T-helper 17 cell (primary cell): ENCODE results near the gene ITPR1. TPM values are rescaled to one million over a fixed set of nuclear protein-coding genes. Genes with fewer than 3 reads are reported as not detected.

Source experiments
- ATAC-seq: fragments of 150-1000 bp; cut with Tn5 transposase; 2 replicates; pipeline ENCODE4 v1.10.0; 2021; ENCODE audit warnings: mild to moderate bottlenecking, moderate library complexity
- DNase-seq, 3 donors: peaks; one replicate each; pipeline versions ENCODE4 v3.0.0 to v3.0.0-alpha.2; 2020 to 2021
- H3K9me3 ChIP-seq: one replicate; pipeline ENCODE4 v1.7.0; 2013; ENCODE audit warnings: low read length, mild to moderate bottlenecking; ENCODE audit not compliant: control insufficient read depth, poor library complexity, severe bottlenecking
- H3K27ac Mint-ChIP-seq: one replicate; pipeline ENCODE4 v1.8.0; 2022; ENCODE audit warnings: mild to moderate bottlenecking, moderate library complexity, mixed read lengths
- H3K27me3 Mint-ChIP-seq: one replicate; pipeline ENCODE4 v1.8.0; 2022; ENCODE audit warnings: mixed read lengths
- H3K36me3 Mint-ChIP-seq: one replicate; pipeline ENCODE4 v1.8.0; 2022; ENCODE audit warnings: low read depth, mixed read lengths
- H3K4me1 Mint-ChIP-seq: one replicate; pipeline ENCODE4 v1.8.0; 2022; ENCODE audit warnings: mild to moderate bottlenecking, mixed read lengths
- H3K4me3 Mint-ChIP-seq: one replicate; pipeline ENCODE4 v1.8.0; 2022; ENCODE audit warnings: mild to moderate bottlenecking, moderate library complexity, mixed read lengths
- total RNA-seq, 4 donors: library from RNA in 2 of 4; stranded (reverse) in 2 of 4; gene quantifications; one replicate each; pipeline ENCODE4 v1.2.3 and lab custom pipeline; 2022 to 2026

ITPR1 gene
- total RNA-seq, 2 donors from 2014 or later: 92.0 to 102 TPM

DNA sequence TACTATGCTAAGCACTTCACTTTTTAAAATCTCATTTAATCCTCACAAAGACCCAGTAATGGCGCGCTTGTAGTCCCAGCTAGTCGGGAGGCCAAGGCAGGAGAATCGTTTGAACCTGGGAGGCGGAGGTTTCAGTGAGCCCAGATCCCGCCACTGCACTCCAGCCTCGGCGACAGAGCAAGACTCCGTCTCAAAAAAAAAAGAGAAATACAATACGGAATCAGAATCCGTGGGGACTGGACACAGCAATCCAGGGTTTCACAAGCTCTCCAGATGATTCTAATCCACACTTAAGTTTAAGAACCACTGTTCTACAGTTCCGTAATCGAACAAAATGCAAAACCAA, 25.7 kb upstream of the ITPR1 start:
- Mint-ChIP-seq H3K4me1 (peaks cover 9% of the 10 kb centered on the region), H3K27ac (peak overlapping the region; percentile 88), H3K27me3 (no peaks in the 10 kb centered on the region), H3K4me3 (peak overlapping the region; percentile 92), H3K36me3 (no peaks in the 10 kb centered on the region)
- DNase-seq (no peak), ATAC-seq (no peak)
- no peaks in the 10 kb centered on the region for H3K9me3 ChIP-seq

DNA sequence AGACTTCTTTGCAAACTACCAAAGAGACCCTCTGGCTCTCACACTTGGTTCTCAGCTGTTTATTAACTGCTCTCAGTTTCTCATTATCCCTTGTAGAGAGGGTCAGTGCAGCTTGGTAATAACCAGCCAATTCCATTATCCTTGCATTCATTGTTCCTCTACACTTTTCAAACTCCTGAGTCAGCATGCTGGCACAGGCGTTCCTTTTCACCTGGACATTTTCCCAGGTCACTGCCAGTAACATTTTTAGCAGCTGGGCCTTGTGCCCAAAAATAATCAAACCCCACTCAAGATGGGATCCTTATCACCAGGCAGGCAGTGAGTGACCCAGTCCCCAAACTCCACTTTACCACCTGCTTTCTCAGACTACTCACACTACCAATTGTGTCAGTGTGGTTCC, 21.2 kb upstream of the ITPR1 start:
- peaks cover 6% of the 10 kb centered on the region for H3K36me3 Mint-ChIP-seq
- no peak for ATAC-seq
- peaks cover 6% of the 10 kb centered on the region for H3K4me1 Mint-ChIP-seq
- DNase-seq: no peak
- no peak overlapping the region for H3K27ac Mint-ChIP-seq
- H3K9me3 ChIP-seq: no peaks in the 10 kb centered on the region
- peaks cover 13% of the 10 kb centered on the region for H3K27me3 Mint-ChIP-seq
- no peak overlapping the region for H3K4me3 Mint-ChIP-seq

GRCh38 chr3:4472312-4472711, 20.8 kb upstream of the ITPR1 start:
- H3K4me3 Mint-ChIP-seq: no peak overlapping the region
- no peak overlapping the region for H3K27ac Mint-ChIP-seq
- peaks cover 13% of the 10 kb centered on the region for H3K27me3 Mint-ChIP-seq
- H3K9me3 ChIP-seq: no peaks in the 10 kb centered on the region
- no peak for ATAC-seq
- DNase-seq: no peak
- peaks cover 6% of the 10 kb centered on the region for H3K36me3 Mint-ChIP-seq
- peaks cover 5% of the 10 kb centered on the region for H3K4me1 Mint-ChIP-seq

GRCh38 chr3:4472766-4473165, 20.4 kb upstream of the ITPR1 start:
- peaks cover 6% of the 10 kb centered on the region for H3K36me3 Mint-ChIP-seq
- peaks cover 13% of the 10 kb centered on the region for H3K27me3 Mint-ChIP-seq
- no peak overlapping the region for H3K27ac Mint-ChIP-seq
- no peak for DNase-seq
- H3K9me3 ChIP-seq: no peaks in the 10 kb centered on the region
- no peak for ATAC-seq
- peaks cover 3% of the 10 kb centered on the region for H3K4me1 Mint-ChIP-seq
- H3K4me3 Mint-ChIP-seq: no peak overlapping the region

- Mint-ChIP-seq H3K36me3 (peaks cover 6% of the 10 kb centered on the region), H3K27ac (no peak overlapping the region), H3K4me3 (no peak overlapping the region), H3K27me3 (peaks cover 13% of the 10 kb centered on the region), H3K4me1 (peaks cover 3% of the 10 kb centered on the region)
- ATAC-seq: peak; percentile 67
- H3K9me3 ChIP-seq: no peaks in the 10 kb centered on the region
- DNase-seq: no peak
Observed at GRCh38 chr3:4474683-4475490, 18.3 kb upstream of the ITPR1 start.

GRCh38 chr3:4475804-4476203, 17.3 kb upstream of the ITPR1 start:
- Mint-ChIP-seq H3K4me3 (no peak overlapping the region), H3K27ac (no peak overlapping the region), H3K27me3 (peaks cover 13% of the 10 kb centered on the region), H3K36me3 (peaks cover 6% of the 10 kb centered on the region), H3K4me1 (peaks cover 3% of the 10 kb centered on the region)
- ATAC-seq: no peak
- DNase-seq: no peak
- H3K9me3 ChIP-seq: no peaks in the 10 kb centered on the region

- Mint-ChIP-seq H3K27ac (no peak overlapping the region), H3K4me1 (peaks cover 3% of the 10 kb centered on the region), H3K36me3 (peaks cover 6% of the 10 kb centered on the region), H3K4me3 (no peak overlapping the region), H3K27me3 (peaks cover 13% of the 10 kb centered on the region)
- DNase-seq (no peak), ATAC-seq (no peak)
- no peaks in the 10 kb centered on the region for H3K9me3 ChIP-seq
Observed at GRCh38 chr3:4476496-4476895, 16.7 kb upstream of the ITPR1 start.

DNA sequence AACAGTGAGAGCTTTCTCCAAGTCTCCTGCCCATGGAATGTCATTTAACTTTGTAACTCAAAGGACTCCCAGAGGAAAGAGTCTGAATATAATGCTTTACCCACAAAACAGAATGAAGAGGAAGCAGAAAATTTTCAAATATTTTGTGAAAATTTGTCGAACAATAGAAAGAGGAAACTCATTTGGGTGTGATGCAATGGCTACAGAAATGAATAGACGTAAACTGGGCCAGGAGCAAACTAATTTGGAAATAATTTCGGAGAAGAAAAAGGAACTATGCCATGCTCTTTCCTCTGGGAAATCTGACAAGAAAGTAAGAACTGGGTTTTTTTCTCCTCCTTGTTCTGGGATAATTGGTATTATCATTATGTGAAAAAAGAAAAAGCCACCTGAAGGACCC, 14.9 kb upstream of the ITPR1 start:
- ATAC-seq (no peak), DNase-seq (no peak)
- no peak overlapping the region for H3K27ac Mint-ChIP-seq
- no peaks in the 10 kb centered on the region for H3K9me3 ChIP-seq
- H3K4me1 Mint-ChIP-seq: peaks cover 3% of the 10 kb centered on the region
- H3K36me3 Mint-ChIP-seq: peaks cover 2% of the 10 kb centered on the region
- H3K4me3 Mint-ChIP-seq: no peak overlapping the region
- peaks cover 13% of the 10 kb centered on the region for H3K27me3 Mint-ChIP-seq

- H3K4me1 Mint-ChIP-seq: peaks cover 40% of the 10 kb centered on the region
- H3K4me3 Mint-ChIP-seq: peak overlapping the region; percentile 95
- H3K27me3 Mint-ChIP-seq: peaks cover 7% of the 10 kb centered on the region
- DNase-seq (no peak), ATAC-seq (no peak)
- no peaks in the 10 kb centered on the region for H3K9me3 ChIP-seq
- peak overlapping the region; percentile 96 for H3K27ac Mint-ChIP-seq
- H3K36me3 Mint-ChIP-seq: no peaks in the 10 kb centered on the region
Observed at GRCh38 chr3:4491855-4492207, 1.3 kb upstream of the ITPR1 start.

DNA sequence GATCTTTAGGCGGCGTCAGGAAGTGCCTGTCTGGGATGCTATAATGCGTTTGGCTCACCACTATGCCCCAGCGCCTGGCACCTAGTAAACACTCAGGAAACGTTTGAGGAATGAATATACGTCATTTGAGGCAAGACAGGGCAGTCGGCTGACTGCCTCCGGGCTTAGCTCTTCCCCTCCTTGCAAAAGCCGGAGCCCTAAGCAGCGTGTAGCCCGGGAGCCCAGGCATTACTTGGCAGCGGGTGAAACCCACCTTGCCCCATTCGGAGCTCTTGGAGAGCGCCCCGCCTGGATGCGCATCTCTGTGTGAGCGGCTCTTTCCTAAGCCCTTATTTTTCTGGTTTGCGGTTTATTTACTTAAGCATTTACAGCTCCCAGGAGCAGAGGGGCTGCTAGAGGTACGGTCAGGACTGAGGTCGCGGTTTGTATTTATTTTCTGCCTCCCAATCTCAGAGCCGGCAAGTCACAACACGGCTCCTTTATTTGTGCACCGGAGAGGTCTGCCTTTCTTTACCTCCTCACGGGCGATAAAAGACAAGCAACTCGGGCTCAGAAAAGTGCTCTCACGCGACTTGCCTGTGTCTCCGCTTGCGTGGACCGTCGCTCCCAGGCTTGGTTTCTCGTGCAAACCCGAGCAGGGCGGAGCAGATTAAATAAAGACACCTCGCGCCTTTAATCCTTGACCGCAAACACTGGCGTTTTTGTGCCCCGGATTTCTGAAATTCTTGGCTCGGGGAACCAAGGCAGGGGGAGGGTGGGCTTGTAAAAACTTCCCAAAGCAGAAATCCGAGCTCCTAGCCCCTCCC, 737 bp upstream of the ITPR1 start:
- Mint-ChIP-seq H3K4me1 (peaks cover 41% of the 10 kb centered on the region), H3K27me3 (peaks cover 7% of the 10 kb centered on the region), H3K27ac (peak overlapping the region; percentile 96), H3K4me3 (peak overlapping the region; percentile 95), H3K36me3 (no peaks in the 10 kb centered on the region)
- H3K9me3 ChIP-seq: no peaks in the 10 kb centered on the region
- peak; percentile 20 to 41 (median 21) for DNase-seq
- ATAC-seq: peak; percentile 24

GRCh38 chr3:4493941-4494894, 1.1 kb downstream of the ITPR1 start:
- H3K4me3 Mint-ChIP-seq: peak overlapping the region; percentile 95
- H3K9me3 ChIP-seq: no peaks in the 10 kb centered on the region
- DNase-seq (no peak), ATAC-seq (no peak)
- H3K27ac Mint-ChIP-seq: peak overlapping the region; percentile 96
- peaks cover 7% of the 10 kb centered on the region for H3K27me3 Mint-ChIP-seq
- H3K4me1 Mint-ChIP-seq: peaks cover 48% of the 10 kb centered on the region
- peaks cover 5% of the 10 kb centered on the region for H3K36me3 Mint-ChIP-seq

DNA sequence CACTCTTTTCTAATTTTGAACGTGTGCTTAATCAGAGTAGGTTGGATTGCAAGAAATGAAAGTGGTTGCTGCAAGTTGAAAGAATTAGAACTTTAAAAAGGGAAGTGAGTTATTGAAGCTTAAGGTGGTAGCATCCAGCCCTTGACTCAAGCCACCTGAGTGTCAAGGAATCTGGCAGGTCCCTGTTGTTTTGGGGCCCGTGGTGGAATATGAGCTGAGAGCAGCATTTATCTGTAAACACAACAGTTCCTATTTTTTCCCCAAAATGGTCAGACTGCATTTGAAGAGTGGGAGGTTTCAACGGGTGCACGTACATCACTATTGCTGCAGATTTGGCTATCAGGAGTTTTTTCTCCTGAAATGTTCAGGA, 1.7 kb downstream of the ITPR1 start:
- Mint-ChIP-seq H3K27me3 (peaks cover 7% of the 10 kb centered on the region), H3K27ac (peak overlapping the region; percentile 96), H3K36me3 (peaks cover 5% of the 10 kb centered on the region), H3K4me1 (peaks cover 50% of the 10 kb centered on the region), H3K4me3 (peak overlapping the region; percentile 95)
- ATAC-seq: no peak
- H3K9me3 ChIP-seq: no peaks in the 10 kb centered on the region
- no peak for DNase-seq
